ENCODE data around the gene ADAD2. TPM values are rescaled to one million over a fixed set of nuclear protein-coding genes. Genes with fewer than 3 reads are reported as not detected.
A peak's percentile ranks its signal among the peaks of the same experiment; 100 is the strongest.

ADAD2 gene
- total RNA-seq, 6 experiments from 2014 or later: 0.87 to 1.0 TPM; not detected in 4

DNA sequence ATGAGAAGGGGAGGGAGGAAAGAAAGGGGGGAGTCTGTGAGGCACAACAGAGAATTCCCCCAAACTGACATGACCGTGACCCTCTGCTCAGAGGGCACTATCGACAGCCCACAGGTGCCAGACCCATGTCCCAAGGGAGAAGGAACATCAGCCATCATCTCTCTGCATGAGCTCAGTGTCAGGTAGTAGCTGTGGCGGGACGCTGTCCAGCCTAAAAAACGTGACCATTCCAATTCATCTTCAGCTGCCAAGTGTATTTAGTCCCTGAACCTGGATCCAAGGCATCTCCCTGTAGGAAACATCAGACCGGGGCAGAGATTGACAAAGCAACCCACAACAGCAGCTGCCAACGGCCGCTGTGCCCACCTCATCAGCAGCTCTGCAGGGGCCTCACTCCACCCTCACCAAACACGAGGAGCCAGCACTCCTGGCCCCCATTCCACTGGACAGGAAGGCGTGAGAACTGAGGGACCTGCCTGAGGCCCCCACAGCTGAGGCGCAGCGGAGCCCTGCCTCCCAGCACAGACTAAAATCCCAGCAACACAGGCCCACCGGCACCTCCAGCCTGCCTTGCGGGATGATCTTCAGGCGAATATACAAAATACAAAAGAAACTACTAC, 12.7 kb upstream of the ADAD2 start:
- peak in 2 of 4 donors; percentile 54 to 55 for ATAC-seq
- peaks cover 0 to 35% (median 5%) of the 10 kb centered on the region in 4 donors for H3K36me3 ChIP-seq
- peaks cover 0 to 24% (median 12%) of the 10 kb centered on the region in 4 donors for H3K4me1 ChIP-seq
- TF ChIP-seq, protein P1, sequence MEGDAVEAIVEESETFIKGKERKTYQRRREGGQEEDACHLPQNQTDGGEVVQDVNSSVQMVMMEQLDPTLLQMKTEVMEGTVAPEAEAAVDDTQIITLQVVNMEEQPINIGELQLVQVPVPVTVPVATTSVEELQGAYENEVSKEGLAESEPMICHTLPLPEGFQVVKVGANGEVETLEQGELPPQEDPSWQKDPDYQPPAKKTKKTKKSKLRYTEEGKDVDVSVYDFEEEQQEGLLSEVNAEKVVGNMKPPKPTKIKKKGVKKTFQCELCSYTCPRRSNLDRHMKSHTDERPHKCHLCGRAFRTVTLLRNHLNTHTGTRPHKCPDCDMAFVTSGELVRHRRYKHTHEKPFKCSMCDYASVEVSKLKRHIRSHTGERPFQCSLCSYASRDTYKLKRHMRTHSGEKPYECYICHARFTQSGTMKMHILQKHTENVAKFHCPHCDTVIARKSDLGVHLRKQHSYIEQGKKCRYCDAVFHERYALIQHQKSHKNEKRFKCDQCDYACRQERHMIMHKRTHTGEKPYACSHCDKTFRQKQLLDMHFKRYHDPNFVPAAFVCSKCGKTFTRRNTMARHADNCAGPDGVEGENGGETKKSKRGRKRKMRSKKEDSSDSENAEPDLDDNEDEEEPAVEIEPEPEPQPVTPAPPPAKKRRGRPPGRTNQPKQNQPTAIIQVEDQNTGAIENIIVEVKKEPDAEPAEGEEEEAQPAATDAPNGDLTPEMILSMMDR (IDR thresholded peaks at IDR 0.05): no peak
- TF ChIP-seq POLR2A (IDR thresholded peaks at IDR 0.05): no peak
- H3K4me3 ChIP-seq: no peak overlapping the region
- H3K27ac ChIP-seq: peak overlapping the region in 1 of 3 donors; percentile 72
- no peak for DNase-seq
- H3K9me3 ChIP-seq: no peaks in the 10 kb centered on the region
- WGBS (ENCODE audit: insufficient coverage, low coverage, low lambda C conversion rate, missing lambda C conversion rate): no CpG with 5 or more reads among the region's 15 CpGs
- intact Hi-C loops (cut with DNase I): no loop called here
- H3K27me3 ChIP-seq: no peaks in the 10 kb centered on the region

GRCh38 chr16:84178892-84179611, 11.9 kb upstream of the ADAD2 start:
- H3K36me3 ChIP-seq: peaks cover 0 to 35% (median 5%) of the 10 kb centered on the region in 4 donors
- no peak overlapping the region for H3K27ac ChIP-seq
- H3K4me1 ChIP-seq: peaks cover 0 to 24% (median 12%) of the 10 kb centered on the region in 4 donors
- intact Hi-C loops (cut with DNase I): no loop called here
- no peak for ATAC-seq
- no peaks in the 10 kb centered on the region for H3K27me3 ChIP-seq
- DNase-seq: no peak
- H3K9me3 ChIP-seq: no peaks in the 10 kb centered on the region
- WGBS (ENCODE audit: insufficient coverage, low coverage, low lambda C conversion rate, missing lambda C conversion rate): 91% methylated on average over 5 of the region's 28 CpGs
- no peak overlapping the region for H3K4me3 ChIP-seq
- TF ChIP-seq POLR2A (IDR thresholded peaks at IDR 0.05): no peak
- TF ChIP-seq, protein P1 (IDR thresholded peaks at IDR 0.05): no peak

- DNase-seq (no peak), ATAC-seq (no peak)
- Histone ChIP-seq H3K36me3 (peaks cover 0 to 35% (median 5%) of the 10 kb centered on the region in 4 donors), H3K4me3 (no peak overlapping the region), H3K27me3 (no peaks in the 10 kb centered on the region), H3K4me1 (peaks cover 0 to 24% (median 12%) of the 10 kb centered on the region in 4 donors), H3K27ac (no peak overlapping the region), H3K9me3 (no peaks in the 10 kb centered on the region)
- no peak for TF ChIP-seq POLR2A (IDR thresholded peaks at IDR 0.05)
- TF ChIP-seq, protein P1 (IDR thresholded peaks at IDR 0.05): no peak
- intact Hi-C loops (cut with DNase I): loop anchor here (10.0 kb wide), 1 partner anchor 95 kb away; no protein-coding TSS in a partner anchor
- WGBS (ENCODE audit: insufficient coverage, low coverage, low lambda C conversion rate, missing lambda C conversion rate): 86% methylated on average over 8 of the region's 33 CpGs
Observed at GRCh38 chr16:84179612-84180320, 11.2 kb upstream of the ADAD2 start.

- Histone ChIP-seq H3K4me1 (peaks cover 0 to 21% (median 11%) of the 10 kb centered on the region in 4 donors), H3K4me3 (no peak overlapping the region), H3K27me3 (no peaks in the 10 kb centered on the region), H3K9me3 (no peaks in the 10 kb centered on the region), H3K27ac (no peak overlapping the region), H3K36me3 (peaks cover 0 to 35% (median 5%) of the 10 kb centered on the region in 4 donors)
- TF ChIP-seq POLR2A (IDR thresholded peaks at IDR 0.05): no peak
- TF ChIP-seq, protein P1 (IDR thresholded peaks at IDR 0.05): no peak
- ATAC-seq (no peak), DNase-seq (no peak)
- intact Hi-C loops (cut with DNase I): loop anchor here (10.0 kb wide), 1 partner anchor 96 kb away; no protein-coding TSS in a partner anchor
- WGBS (ENCODE audit: insufficient coverage, low coverage, low lambda C conversion rate, missing lambda C conversion rate): 76% methylated on average over 5 of the region's 21 CpGs
Observed at GRCh38 chr16:84180519-84181140, 10.3 kb upstream of the ADAD2 start.
